OCI-LY1 (cell line): Measurements from ENCODE around the gene DHRSX.

Experiments
- EZH2 ChIP-seq: fragments of 200-600 bp; sonication (generic), shearing (Covaris generic); IDR thresholded peaks from 2 replicates; pipeline ENCODE4 v1.8.0; 2017; ENCODE audit warnings: borderline replicate concordance, mixed run types, mild to moderate bottlenecking, antibody characterized with exemption, low read length, moderate library complexity, mixed read lengths
- TF ChIP-seq, protein P1 (sequence below): fragments of 200-600 bp; sonication (generic), shearing (Covaris generic); IDR thresholded peaks from 2 replicates; pipeline ENCODE4 v1.5.1; 2017; ENCODE audit warnings: mild to moderate bottlenecking, antibody characterized with exemption, low read length, moderate library complexity, mixed read lengths

GRCh38 chrX:2520539-2520938, 19.8 kb upstream of the DHRSX start:
- TF ChIP-seq, protein P1, sequence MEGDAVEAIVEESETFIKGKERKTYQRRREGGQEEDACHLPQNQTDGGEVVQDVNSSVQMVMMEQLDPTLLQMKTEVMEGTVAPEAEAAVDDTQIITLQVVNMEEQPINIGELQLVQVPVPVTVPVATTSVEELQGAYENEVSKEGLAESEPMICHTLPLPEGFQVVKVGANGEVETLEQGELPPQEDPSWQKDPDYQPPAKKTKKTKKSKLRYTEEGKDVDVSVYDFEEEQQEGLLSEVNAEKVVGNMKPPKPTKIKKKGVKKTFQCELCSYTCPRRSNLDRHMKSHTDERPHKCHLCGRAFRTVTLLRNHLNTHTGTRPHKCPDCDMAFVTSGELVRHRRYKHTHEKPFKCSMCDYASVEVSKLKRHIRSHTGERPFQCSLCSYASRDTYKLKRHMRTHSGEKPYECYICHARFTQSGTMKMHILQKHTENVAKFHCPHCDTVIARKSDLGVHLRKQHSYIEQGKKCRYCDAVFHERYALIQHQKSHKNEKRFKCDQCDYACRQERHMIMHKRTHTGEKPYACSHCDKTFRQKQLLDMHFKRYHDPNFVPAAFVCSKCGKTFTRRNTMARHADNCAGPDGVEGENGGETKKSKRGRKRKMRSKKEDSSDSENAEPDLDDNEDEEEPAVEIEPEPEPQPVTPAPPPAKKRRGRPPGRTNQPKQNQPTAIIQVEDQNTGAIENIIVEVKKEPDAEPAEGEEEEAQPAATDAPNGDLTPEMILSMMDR, result no peak
- no peak for TF ChIP-seq EZH2
